NCI-H146 treated with DMSO at 0.1 percent for 48 hours (cell line): Measurements from ENCODE around the gene ATP8A2.
A peak's percentile ranks its signal among the peaks of the same experiment; 100 is the strongest.

ENCODE experiments used
- DNase-seq: peaks from one replicate; lab custom pipeline; 2025; ENCODE audit not compliant: unreplicated experiment; lab: John Stamatoyannopoulos, UW

ATP8A2 gene

GRCh38 chr13:25679936-25680335, 308.2 kb downstream of the ATP8A2 start:
- DNase-seq: no peak

DNA sequence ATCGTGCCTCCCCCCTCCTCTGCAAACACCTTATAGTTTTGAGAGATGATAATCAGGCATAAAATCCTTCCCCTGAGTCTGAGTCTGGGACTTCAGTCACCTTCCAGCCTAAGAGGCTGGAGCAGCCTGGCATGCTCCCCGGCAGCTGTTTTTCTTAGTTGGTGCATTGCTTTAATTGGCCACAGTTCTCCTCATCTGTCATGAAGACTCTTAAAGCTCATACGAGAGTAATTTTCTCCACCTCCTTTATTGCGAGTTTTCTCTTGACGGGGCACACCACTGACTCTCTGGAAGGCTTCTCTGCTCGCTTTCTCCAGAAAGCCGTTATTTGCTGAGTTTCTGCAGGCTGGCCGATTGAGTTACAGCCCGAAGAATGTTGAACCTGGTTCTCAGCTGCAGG, 310.5 kb downstream of the ATP8A2 start:
- no peak for DNase-seq

- no peak for DNase-seq
These were observed 311.3 kb downstream of the ATP8A2 start for GRCh38 chr13:25683056-25683455.

DNA sequence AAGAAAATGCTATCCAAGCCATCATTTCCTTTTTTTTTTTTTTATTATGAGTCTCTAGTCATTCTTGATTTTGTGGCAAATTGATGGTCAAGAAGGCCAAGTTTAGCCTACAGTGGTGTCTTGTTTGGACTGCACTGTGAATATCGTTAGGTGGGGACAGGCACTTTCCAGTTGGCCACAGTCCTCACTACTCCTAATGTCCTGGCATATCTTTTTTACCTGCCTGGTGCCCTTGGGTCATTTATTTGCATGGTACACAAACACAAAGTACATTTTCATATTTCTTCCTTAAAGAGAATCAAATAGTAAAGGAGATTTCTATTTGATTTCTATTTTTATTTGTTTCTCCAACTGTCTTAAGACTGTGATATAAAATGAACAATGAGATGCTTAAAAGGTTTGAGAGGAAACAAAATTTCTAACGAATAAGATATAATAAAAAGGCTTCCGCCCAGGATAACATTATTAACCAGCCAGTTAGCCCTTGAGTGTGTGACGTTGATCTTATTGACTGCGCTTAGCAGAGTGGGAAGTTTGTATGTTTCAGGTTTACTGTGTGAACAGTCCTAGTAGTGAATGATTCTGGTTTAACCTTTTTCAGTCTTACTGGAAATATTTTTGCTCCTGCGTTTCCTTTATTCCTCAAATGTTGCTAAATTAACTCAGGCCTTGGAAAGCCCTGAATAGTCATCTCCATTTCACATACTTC, 312.0 kb downstream of the ATP8A2 start:
- no peak for DNase-seq

GRCh38 chr13:25684491-25684890, 312.7 kb downstream of the ATP8A2 start:
- no peak for DNase-seq

DNA sequence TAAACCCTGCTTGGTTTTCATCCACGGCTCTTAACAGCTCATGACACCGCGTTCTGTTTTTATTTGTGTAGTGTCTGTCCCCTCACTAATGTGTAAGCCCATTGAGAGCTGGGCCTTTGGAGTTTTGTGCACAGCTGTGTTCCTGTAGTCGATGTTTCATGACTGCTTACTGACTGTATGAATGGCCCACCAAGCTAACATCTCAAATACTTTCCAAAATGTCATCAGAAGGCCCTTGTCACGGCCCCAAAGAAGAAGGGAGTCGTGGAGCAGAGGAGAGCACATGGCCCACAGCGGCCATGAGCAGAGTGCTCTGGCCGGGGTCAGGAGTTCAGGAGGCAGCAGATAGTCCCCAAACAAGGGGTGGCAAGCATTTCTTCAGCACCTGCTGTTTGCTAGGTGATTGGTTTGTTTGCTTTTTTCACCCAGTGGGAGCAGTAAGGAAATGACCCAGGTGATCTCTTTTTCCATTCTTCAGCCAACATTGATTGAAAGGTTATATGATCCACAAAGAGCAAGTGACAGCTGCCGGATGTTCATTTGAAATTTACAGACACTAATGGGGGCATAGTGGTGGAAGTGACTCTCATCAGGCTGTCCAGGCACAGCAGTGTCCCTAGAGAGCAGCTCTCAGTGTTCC, 315.2 kb downstream of the ATP8A2 start:
- DNase-seq: peak; percentile 96

GRCh38 chr13:25687471-25688225, 315.9 kb downstream of the ATP8A2 start:
- DNase-seq: peak; percentile 40

DNA sequence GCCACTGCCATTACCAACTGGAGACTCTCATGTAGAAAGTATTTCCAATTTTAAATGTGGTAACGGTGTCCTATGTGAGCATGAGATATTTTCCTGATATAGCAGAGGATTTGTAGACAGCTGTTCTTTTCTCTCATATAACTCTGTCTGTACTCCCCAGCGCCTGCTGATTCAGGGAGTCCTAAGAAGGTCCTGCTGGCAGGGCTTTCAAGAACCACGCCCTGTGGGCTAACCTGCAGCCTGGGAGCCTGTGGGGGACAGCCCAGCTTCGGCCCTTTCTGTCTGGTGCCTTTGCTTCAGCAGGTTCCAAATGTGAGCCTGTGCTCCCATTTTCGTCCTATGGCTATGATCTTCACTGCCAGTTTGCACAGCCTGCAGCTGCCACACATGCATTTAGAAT, 316.8 kb downstream of the ATP8A2 start:
- peak; percentile 38 for DNase-seq

DNA sequence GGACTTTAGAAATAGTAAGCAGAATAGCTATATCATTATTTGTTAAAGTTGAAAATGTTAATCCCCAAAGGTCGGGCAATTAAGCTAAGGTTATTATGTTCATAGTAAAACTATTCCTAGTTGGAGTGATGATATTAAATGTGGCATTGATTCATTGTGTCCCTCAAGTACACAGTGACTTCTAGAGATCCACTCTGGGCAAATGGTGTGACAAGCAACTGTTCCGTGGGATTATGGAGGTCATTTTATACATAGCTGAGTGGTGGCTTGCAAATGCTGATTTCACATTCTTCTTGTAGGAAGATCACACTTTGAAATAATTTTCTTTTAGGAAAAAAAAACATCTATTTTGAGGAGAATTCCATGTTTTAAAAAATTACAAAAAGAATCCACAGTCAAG, 317.8 kb downstream of the ATP8A2 start:
- no peak for DNase-seq

GRCh38 chr13:25690582-25690981, 318.8 kb downstream of the ATP8A2 start:
- DNase-seq: no peak

DNA sequence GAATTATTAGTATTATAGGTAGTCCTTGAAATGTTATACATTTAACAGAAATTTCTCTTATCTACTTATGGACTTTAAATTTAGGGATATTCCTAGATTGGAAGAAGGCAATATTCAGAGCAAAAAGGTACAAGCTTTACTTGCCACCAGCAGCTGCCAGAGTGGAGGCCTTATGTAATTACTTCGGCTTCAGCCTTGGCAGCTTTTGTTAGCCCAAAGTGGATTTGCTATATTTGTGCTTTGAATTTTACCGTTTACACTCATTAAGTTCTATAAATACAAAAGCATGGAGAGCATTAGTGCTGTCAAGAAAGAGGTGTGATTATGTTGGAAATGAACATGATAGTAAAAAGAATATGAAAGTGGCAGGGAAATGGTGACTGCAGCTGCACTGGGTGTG, 319.9 kb downstream of the ATP8A2 start:
- DNase-seq: peak; percentile 51

- DNase-seq: peak; percentile 51
These were observed 320.3 kb downstream of the ATP8A2 start for GRCh38 chr13:25692099-25692498.

DNA sequence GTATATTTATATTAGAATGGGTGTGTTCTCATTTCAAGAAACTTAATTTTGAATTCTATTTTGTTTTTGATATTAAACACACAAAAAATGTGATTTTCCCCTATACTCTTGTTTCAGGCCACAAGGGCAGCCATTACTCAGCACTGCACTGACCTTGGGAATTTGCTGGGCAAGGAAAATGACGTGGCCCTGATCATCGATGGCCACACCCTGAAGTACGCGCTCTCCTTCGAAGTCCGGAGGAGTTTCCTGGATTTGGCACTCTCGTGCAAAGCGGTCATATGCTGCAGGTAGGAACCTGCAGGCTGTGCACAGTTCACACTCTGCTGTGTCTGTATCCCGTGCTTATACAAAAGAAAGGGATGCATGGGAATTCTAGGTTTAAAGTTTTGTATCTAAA, 327.3 kb downstream of the ATP8A2 start:
- no peak for DNase-seq

- DNase-seq: no peak
These were observed 327.8 kb downstream of the ATP8A2 start for GRCh38 chr13:25699600-25699999.

GRCh38 chr13:25701304-25701703, 329.5 kb downstream of the ATP8A2 start:
- no peak for DNase-seq

GRCh38 chr13:25702386-25702785, 330.6 kb downstream of the ATP8A2 start:
- no peak for DNase-seq

GRCh38 chr13:25707726-25708125, 336.0 kb downstream of the ATP8A2 start:
- DNase-seq: no peak

GRCh38 chr13:25708268-25708667, 336.5 kb downstream of the ATP8A2 start:
- no peak for DNase-seq

GRCh38 chr13:25709088-25709487, 337.3 kb downstream of the ATP8A2 start:
- DNase-seq: no peak

DNA sequence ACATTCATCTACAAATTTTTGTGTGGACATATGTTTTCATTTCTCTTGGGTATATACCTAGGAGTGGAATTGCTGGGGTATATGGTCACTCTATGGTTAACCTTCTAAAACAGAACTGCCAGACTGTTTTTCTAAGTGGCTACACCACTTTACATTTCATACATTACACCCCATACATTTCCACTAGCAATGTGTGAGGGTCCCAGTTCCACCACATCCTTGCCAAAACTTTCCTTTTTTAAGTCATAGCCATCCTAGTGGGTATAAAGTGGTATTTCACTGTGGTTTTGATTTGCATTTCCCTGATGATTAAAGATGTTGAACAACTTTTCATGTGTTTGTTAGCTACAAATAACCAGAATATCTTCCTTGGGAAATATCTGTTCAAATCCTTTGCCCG, 344.0 kb downstream of the ATP8A2 start:
- DNase-seq: no peak

DNA sequence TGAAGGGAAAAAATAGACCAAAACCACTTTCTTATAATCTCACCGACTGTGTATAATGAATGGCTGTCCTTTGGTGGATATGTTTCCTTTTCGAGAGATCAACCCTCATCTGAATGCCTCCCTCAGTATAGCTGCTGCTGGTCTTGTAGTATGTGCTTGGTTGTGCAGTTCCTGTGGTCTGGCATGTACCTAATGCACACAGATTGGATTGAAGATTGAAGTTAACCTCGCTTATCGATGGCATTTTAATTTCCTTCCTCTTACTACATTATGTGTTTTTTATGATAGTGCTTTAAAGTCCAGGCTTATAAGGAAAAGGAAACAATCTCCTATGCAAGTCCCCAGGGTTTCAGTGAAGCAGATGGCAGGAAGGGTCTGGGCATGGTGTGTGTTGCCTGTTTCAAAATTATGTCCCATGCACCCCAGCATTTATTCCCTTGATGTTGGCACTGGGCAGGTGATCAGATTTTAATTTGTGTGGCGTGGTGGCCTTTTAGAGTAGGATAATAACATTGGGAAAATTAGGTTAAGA, 346.0 kb downstream of the ATP8A2 start:
- no peak for DNase-seq

- no peak for DNase-seq
These were observed 347.9 kb downstream of the ATP8A2 start for GRCh38 chr13:25719666-25720065.
